ENCODE measurements around the gene GP1BA. TPM values are rescaled to one million over a fixed set of nuclear protein-coding genes. Genes with fewer than 3 reads are reported as not detected.

GP1BA gene
- total and polyA plus RNA-seq, 2 of the 8 experiments (the other 6 are each of a cell fraction or from before 2014, with no cell fraction given) = not detected

DNA sequence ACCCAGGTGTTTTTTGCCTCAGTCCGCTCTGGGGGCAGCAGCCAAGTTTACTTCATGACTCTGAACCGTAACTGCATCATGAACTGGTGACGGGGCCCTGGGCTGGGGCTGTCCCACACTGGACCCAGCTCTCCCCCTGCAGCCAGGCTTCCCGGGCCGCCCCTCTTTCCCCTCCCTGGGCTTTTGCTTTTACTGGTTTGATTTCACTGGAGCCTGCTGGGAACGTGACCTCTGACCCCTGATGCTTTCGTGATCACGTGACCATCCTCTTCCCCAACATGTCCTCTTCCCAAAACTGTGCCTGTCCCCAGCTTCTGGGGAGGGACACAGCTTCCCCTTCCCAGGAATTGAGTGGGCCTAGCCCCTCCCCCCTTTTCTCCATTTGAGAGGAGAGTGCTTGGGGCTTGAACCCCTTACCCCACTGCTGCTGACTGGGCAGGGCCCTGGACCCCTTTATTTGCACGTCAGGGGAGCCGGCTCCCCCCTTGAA lies 34.8 kb upstream of the GP1BA start:
- POLR2A ChIA-PET (ENCODE audit: partially characterized antibody) = interaction anchor here (0.7 to 6.4 kb wide), 7 partner anchors 12 to 193 kb away, joined by 3 to 49 read pairs (median 4); partner anchors contain the start of genes PELP1, RNF167 and SLC25A11
- DNase-seq (ENCODE audit: low read depth in 1 of 2, low spot score in 2 of 2) (no peak), FAIRE-seq (no peak)
- no peak overlapping the region for H3K4me2 ChIP-seq (ENCODE audit: insufficient read depth in 1 of 2, low read depth in 2 of 2, low read length in 2 of 2)
- no peak overlapping the region for H2BK20ac ChIP-seq (ENCODE audit: low read length)
- H3K79me2 ChIP-seq (ENCODE audit: control insufficient read depth in 1 of 2, insufficient read depth in 2 of 2, low read length in 2 of 2) = no peaks in the 10 kb centered on the region
- H2BK5ac ChIP-seq (ENCODE audit: low read depth, low read length) = no peak overlapping the region
- no peak overlapping the region for H2AFZ ChIP-seq (ENCODE audit: low read length)
- no peak overlapping the region for H2BK12ac ChIP-seq (ENCODE audit: low read depth, low read length)
- H3K27ac ChIP-seq (ENCODE audit: low read depth, low read length) = no peak overlapping the region
- peaks cover 4 to 19% (median 17%) of the 10 kb centered on the region in 4 experiments; a peak in 7 of 8 replicates for H3K36me3 ChIP-seq (ENCODE audit: control insufficient read depth in 2 of 4, insufficient read depth in 4 of 4, low read length in 3 of 4)
- no peak overlapping the region for H3K4ac ChIP-seq (replicated peaks; ENCODE audit: insufficient read length, low read depth, low read length)
- no peaks in the 10 kb centered on the region; the same call in 1 of the 2 replicates for H3K79me1 ChIP-seq (ENCODE audit: low read depth, low read length)
- no peak overlapping the region for H4K91ac ChIP-seq (replicated peaks; ENCODE audit: insufficient read length, low read length)
- H2BK15ac ChIP-seq (ENCODE audit: low read length) = no peak overlapping the region
- no peak overlapping the region for H3K9ac ChIP-seq (replicated peaks in 1 of 4; ENCODE audit: extremely low read depth in 1 of 4, low read depth in 3 of 4, low read length in 3 of 4)
- CTCF ChIA-PET (ENCODE audit: partially characterized antibody) = interaction anchor here (0.7 to 3.2 kb wide), 16 partner anchors 8 to 153 kb away, joined by 3 to 17 read pairs (median 4); partner anchors contain the start of genes GLTPD2 and PLD2
- no peak overlapping the region for H2AK5ac ChIP-seq (ENCODE audit: low read depth, low read length)
- no peak overlapping the region for H3K56ac ChIP-seq (replicated peaks; ENCODE audit: insufficient read length, low read depth, low read length)
- H4K8ac ChIP-seq (ENCODE audit: extremely low read depth, insufficient read depth, low read length) = no peak overlapping the region
- H3K18ac ChIP-seq (ENCODE audit: extremely low read depth, low read length) = no peak overlapping the region
- H2BK120ac ChIP-seq (replicated peaks; ENCODE audit: low read depth, low read length) = no peak overlapping the region
- 0 out of 7 replicates have a peak, but pooled peaks cover 0 to 2% (median 0%) of the 10 kb centered on the region in 4 experiments for H3K27me3 ChIP-seq (replicated peaks in 1 of 4; ENCODE audit: control insufficient read depth in 3 of 4, extremely low read depth in 1 of 4, insufficient read depth in 3 of 4, low read length in 3 of 4)
- peaks cover 0 to 9% (median 3%) of the 10 kb centered on the region in 4 experiments; a peak in 5 of 7 replicates for H3K4me1 ChIP-seq (replicated peaks in 1 of 4; ENCODE audit: control insufficient read depth in 3 of 4, insufficient read depth in 4 of 4, low read length in 3 of 4)
- no peak overlapping the region for H3K23ac ChIP-seq (ENCODE audit: insufficient read length)
- no peak overlapping the region for H3K4me3 ChIP-seq (ENCODE audit: extremely low read depth in 1 of 4, insufficient read depth in 2 of 4, low read depth in 3 of 4, low read length in 4 of 4)
- no peaks in the 10 kb centered on the region for H3K9me3 ChIP-seq (ENCODE audit: insufficient read depth in 2 of 2, low read depth in 1 of 2, low read length in 1 of 2)
- H3K23me2 ChIP-seq (ENCODE audit: low read depth, low read length) = peaks cover 3% of the 10 kb centered on the region; the same call in 1 of the 2 replicates
- no peak overlapping the region for H3K14ac ChIP-seq (ENCODE audit: insufficient read length)
- WGBS, 2 experiments (ENCODE audit: extremely low coverage in 1 of 2, insufficient coverage in 1 of 2, insufficient read length in 1 of 2, insufficient replicate concordance in 2 of 2, low coverage in 1 of 2, low lambda C conversion rate in 2 of 2, missing lambda C conversion rate in 1 of 2) = 88% methylated on average over 7 of the region's 10 CpGs; no CpG with 5 or more reads in 1 of the 2 experiments
- no peak overlapping the region for H4K5ac ChIP-seq (ENCODE audit: insufficient read length, low read depth, low read length)
- peaks cover 0 to 10% of the 10 kb centered on the region in 2 experiments for H4K20me1 ChIP-seq (replicated peaks in 1 of 2; ENCODE audit: control insufficient read depth in 1 of 2, insufficient read depth in 2 of 2, low read length in 2 of 2)
- no peak for TF ChIP-seq SIRT6 (IDR thresholded peaks at IDR 0.05; ENCODE audit: low read length)
- TF ChIP-seq, protein P1, sequence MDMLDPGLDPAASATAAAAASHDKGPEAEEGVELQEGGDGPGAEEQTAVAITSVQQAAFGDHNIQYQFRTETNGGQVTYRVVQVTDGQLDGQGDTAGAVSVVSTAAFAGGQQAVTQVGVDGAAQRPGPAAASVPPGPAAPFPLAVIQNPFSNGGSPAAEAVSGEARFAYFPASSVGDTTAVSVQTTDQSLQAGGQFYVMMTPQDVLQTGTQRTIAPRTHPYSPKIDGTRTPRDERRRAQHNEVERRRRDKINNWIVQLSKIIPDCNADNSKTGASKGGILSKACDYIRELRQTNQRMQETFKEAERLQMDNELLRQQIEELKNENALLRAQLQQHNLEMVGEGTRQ (IDR thresholded peaks at IDR 0.05; ENCODE audit: low read length) = peak; percentile 22; the same call in 1 of the 2 replicates
- no peak for TF ChIP-seq BRCA1 (IDR thresholded peaks at IDR 0.05; ENCODE audit: low read depth, low read length)
- TF ChIP-seq KDM4A (IDR thresholded peaks at IDR 0.05; ENCODE audit: low read depth, low read length, severe bottlenecking) = no peak
